GM12872 (cell line): Measurements from ENCODE around the gene MRPS35.

Source experiments
- TF ChIP-seq, protein P1 (sequence below): IDR thresholded peaks from 3 replicates; pipeline ENCODE4 v1.5.1; 2011; ENCODE audit warnings: low read depth, mild to moderate bottlenecking, low read length, moderate library complexity; ENCODE audit not compliant: insufficient read depth

Gene MRPS35

DNA sequence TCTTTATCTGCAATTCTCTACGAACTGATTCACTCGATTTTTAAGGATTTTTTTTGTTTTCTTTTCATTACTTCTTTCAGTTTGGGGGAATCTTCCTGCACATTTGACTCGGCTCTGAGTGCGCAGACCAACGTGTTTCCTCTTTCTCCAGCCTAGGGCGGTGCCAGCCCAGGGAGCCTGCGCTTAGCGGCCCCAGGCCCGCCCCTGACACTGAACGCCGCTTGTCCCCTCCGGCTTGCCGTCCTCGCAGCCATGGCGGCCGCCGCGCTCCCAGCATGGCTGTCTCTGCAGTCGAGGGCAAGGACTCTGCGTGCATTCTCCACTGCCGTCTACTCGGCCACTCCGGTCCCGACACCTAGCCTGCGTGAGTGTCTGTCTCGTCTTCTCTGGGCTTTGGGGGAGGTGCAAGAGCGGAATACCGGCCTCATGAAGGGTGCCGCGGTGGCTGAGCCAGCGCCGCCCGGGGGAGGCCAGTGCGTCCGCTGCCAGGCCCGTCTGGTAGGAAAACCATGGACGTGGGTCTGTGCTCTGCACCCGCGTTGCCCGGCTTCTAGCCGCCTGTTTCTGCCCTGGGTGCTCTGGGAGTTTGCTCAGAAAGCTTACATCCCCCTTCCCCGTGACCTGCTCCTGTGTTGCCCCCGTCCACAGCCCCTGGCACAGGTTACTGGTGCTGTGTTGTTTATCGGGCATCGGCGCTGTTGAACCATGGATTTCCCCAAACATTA is at the start of gene MRPS35:
Gene MRPS35, plus strand, starts transcription at position 241 of the 725 bp plus-strand sequence. Its CDS starts 12 bp downstream, at position 253.
- TF ChIP-seq, protein P1, sequence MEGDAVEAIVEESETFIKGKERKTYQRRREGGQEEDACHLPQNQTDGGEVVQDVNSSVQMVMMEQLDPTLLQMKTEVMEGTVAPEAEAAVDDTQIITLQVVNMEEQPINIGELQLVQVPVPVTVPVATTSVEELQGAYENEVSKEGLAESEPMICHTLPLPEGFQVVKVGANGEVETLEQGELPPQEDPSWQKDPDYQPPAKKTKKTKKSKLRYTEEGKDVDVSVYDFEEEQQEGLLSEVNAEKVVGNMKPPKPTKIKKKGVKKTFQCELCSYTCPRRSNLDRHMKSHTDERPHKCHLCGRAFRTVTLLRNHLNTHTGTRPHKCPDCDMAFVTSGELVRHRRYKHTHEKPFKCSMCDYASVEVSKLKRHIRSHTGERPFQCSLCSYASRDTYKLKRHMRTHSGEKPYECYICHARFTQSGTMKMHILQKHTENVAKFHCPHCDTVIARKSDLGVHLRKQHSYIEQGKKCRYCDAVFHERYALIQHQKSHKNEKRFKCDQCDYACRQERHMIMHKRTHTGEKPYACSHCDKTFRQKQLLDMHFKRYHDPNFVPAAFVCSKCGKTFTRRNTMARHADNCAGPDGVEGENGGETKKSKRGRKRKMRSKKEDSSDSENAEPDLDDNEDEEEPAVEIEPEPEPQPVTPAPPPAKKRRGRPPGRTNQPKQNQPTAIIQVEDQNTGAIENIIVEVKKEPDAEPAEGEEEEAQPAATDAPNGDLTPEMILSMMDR, result no peak

DNA sequence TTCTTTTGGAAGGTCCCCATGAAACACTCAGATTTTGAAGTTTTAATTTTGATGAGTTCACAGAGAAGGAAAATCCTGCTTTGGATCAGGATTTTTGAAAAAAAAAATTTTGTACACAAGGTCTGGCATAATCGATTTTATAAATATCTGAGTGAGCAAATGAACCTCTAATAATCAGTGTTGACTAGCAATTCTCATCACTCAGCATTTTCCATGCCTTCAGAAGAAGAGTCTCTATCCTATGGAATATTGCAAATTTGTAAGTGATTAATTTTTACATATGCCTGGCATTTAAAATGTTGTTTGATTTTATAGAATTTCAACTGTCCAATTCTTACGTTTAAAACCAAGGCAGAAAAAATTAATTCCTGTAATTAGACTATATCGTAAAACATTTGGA is 44.9 kb upstream of the MRPS35 start:
- TF ChIP-seq, protein P1, result no peak

DNA sequence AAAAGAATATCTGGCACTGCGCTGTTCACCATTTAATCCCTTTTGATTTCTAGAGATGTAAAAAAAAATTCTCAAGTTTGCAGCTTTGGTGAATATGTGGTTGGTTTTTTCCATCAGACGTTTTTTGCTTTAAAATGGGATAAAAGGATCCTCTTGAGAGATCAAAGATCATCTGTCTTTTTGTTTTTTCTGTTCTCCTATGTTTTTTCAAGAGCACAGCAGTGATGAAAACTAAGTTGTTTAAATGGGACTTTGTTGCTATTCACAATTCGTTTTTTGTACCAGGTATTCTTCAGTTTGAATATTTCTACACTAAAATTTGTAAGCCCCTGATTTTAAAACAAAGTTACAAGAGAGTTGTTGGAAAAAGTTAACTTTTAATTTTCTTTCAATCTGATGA is 44.1 kb upstream of the MRPS35 start:
- TF ChIP-seq, protein P1, result no peak

DNA sequence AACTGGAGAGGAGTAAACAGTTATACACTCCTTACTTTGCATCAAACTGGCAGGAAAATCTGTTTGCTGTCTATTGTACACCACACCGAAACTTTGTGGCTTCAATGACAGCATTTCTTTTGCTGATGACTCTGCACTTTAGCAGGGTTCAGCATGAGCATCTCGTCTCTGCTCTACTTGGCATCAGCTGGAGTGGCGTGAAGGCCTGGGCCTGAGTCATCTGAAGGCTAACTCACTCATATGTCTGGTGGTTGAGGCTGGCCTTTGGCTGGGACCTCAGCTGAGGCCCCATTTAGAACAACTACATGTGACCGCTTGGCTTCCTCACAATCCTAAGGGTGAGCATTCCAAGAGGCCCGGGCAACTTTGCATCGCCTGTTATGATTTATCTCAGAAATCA is 43.1 kb upstream of the MRPS35 start:
- TF ChIP-seq, protein P1, result no peak

DNA sequence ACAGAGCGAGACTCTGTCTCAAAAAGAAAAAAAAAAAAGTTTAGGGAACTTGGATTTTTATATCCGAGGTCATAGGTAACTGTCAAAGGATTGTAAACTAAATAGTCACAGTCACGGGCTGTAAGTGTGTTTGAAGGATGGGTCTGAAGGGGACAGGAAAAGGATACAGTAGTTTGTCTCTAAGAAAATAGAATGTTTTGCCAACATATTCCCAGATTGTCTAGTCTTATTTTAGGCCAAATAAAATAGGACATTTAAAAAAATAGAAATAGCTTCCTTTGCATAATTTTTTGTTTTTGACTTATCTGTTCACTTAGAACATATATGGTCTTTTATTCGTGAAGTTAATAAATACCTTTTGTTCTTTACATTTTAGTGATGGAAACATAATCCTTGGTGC is 38.6 kb upstream of the MRPS35 start:
- TF ChIP-seq, protein P1, result no peak

DNA sequence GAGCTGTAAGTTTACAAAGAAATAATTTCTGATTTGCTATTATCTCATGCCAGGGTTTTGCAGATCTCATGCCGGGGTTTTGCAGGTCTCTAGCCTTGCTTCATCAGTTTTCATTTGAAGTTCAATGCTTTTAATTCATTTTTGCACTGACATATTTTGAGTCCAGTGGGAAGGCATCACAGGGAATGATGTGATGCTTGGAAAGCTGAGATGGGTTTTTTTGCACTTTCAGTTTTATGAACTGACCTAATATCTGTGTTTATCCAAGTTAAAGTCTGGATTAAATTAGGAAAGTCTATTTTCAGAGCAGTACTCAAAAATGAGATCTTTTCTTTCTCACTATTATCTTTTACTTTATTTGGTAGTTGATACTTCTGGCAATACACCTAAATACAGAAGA is 38.0 kb upstream of the MRPS35 start:
- TF ChIP-seq, protein P1, result no peak

DNA sequence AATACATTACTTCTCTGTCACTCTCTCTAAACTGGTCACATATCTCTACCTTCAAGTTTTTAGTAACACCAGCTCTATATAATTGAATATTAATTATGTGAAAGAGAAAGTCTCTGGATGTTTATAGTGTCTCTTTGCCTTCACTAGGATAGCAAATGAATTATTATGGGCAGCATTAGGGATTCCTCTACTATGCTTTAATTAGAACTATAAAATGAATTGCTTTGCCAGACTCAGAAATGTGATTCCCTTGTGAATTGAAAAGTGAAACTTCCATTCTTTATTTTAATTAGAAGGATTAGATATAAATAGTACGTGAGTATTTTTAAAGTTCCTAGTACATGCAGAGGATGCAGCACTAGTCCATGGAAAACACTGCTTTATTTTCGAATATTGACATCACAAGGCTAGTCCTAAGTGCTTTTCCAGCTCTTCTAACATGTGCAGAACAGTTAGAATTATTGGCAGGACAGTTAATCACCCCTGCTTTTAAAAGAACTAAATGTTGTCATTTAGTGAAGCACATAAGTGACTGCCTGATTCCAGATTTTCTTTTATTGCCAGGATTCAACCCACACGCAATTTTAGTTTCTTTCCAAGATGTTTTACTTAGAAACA is 37.4 kb upstream of the MRPS35 start:
- TF ChIP-seq, protein P1, result no peak
